ENCODE results near the gene PFKFB2.
A peak's percentile ranks its signal among the peaks of the same experiment; 100 is the strongest.

Gene PFKFB2

GRCh38 chr1:207069858-207070506 lies 16.9 kb downstream of the PFKFB2 start:
- DNase-seq = no peak

DNA sequence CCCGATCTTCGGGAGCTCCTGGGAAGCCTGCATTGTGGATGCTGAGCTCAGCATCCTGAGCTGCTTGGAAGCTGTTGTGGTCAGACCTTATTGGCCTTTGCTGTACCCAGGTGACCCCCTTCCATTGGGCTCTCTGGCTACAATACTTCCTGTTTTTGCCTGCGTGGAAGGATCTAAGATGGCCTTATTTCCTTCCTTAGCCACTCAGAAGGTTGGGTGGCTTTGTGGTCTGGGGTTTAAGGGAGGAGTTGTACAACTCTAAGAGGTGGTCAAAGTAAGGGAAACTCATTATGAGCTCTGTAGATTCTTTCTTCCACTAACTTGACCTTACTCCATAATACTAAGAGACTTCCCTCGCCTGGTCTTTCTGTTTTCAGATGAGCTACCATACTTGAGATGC lies 17.7 kb downstream of the PFKFB2 start:
- DNase-seq = no peak

DNA sequence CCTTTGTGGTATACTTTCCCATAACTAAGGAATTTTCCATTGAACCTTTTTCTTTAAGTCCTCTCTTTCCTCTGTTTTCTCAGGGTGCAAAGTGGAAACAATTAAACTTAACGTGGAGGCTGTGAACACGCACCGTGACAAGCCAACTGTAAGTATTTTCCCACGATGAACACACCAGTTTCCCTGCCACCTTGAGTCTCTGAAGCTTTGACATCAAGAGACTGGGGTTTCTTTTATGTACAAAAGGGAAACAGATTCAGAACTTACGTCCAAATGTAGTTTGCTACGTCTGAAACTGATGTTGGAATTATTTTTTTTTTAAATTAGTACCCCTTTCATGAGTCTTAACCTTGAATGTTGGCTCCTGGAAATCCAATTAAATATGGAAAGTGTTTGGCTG lies 18.4 kb downstream of the PFKFB2 start:
- DNase-seq = no peak

DNA sequence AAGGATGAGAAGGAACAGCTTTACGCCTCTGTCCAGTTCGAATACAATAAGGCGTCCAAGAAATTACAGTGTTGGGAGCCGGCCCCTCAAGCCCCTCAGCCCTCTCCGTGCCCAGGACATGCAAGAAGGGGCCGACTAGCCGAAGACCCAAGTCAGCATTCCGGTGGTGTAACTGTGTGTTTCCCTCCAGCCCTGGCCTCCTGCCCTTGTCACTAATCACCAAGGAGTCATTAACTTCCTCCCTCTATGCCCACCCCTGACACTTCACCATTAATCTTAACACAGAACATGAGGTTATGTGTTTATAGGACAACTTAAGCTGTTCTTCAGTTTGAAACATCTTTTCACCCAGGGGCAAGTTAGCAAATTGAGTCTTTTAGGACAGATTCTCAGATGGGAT lies 19.2 kb downstream of the PFKFB2 start:
- no peak for DNase-seq

DNA sequence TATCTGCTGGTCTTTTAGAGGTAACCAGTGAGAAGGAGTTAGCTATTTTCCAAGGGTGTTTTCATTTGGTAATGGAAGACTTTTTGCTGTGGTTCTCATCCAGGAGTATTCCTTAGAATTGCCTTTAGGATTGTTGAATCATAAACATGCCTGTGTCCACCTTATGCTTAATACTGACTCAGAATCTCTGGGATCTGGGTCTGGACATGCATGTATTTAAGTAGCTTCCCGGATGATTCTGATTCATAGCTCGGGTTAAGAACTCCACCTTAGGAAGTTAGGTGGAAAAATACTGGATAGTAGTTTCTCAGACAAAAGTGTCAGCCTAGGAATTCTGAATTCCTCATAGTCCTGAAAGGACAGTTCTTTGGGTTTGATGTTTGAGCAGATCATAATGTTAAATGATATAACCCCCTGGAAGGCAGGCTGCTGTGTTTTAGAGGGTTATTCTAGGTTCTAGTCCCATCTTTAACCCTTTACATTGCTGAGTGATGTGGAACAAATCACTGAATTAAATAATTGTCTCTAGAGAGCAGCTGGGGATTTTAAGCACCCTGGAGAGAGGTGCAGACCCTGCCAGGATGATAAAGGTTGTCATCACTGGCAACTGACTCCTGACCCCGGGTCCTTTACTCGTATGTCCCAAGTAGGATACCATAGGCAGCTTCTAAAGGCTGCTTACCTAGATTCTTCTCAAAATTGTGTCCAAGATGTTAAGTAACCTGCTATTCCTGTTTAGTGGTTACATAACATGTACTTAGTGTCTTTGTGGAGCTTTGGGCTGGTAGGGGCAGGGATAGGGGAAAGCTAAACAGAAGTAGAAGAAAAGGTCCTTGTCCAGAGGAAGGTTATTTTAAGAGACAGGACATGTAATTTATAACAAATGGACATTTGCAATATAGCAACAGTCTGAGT lies 21.1 kb downstream of the PFKFB2 start:
- DNase-seq = peak; percentile 74

GRCh38 chr1:207076181-207076955 lies 23.3 kb downstream of the PFKFB2 start:
- no peak for DNase-seq

GRCh38 chr1:207077012-207077411 lies 23.9 kb downstream of the PFKFB2 start:
- no peak for DNase-seq

DNA sequence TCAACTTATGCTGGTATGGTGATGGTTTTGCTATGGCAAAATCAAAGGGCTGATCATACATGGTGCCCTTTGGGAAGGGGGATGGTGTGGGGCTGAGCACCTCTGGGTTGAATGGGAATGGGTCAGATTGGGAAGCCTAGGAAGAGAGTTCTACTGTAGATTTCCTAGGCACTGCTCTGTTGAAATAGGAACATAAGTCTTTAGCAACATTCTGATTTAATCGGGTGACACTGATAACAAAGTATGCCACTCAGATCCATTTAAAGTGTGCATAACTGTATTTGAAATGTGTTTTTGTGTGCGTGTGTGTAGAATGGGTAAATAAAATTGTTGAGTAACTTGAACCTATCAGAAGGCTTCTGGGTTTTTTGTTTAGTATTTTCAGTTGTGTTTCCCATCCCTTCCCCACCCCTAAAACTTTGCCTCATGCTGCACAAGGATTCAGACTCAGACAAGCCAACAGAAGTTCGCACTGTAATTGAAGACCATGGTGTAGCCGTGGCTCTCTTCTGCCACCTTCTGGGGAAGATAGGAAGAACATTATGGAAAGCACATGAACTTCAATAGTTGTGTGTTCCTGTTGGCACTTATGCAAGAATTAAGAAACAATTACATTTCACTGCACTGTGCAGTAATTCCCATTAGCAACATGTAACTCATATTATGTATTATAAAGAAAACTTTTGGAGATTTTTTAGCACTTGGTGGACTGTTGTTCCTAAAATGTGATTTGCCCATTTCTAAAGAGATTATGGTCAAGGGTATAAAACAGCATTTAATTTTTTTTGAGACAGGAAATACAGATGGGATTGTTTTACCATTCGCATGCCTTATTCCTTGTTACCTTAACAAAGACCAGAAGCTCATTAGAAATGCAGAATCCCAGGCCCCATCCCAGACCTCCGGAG lies 24.6 kb downstream of the PFKFB2 start:
- DNase-seq = peak; percentile 64

- DNase-seq = no peak
Measured at GRCh38 chr1:207078578-207079132, 25.6 kb downstream of the PFKFB2 start.

GRCh38 chr1:207079706-207080241 lies 26.7 kb downstream of the PFKFB2 start:
- DNase-seq = no peak

GRCh38 chr1:207081088-207081487 lies 28.0 kb downstream of the PFKFB2 start:
- DNase-seq = no peak

GRCh38 chr1:207081806-207082205 lies 28.7 kb downstream of the PFKFB2 start:
- no peak for DNase-seq

DNA sequence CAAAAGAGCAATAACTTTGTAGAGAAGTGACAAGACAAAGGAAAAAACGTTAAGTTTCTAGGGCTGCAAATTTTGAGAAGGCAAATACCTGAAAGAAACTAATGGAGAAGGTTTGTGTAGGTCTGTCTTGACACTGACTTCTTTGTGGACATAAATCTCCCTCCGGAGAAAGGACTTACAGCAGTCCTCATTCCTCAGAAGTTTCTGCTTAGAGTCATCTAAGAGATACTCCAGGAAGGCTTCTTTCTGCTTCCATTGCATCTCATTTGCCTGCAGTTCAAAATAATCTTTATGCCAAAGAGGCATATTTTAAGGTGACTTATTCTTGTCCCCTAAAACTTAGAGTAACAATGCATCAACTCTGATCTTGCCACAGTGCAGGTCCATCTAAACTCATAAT lies 31.2 kb downstream of the PFKFB2 start:
- DNase-seq = peak; percentile 30

DNA sequence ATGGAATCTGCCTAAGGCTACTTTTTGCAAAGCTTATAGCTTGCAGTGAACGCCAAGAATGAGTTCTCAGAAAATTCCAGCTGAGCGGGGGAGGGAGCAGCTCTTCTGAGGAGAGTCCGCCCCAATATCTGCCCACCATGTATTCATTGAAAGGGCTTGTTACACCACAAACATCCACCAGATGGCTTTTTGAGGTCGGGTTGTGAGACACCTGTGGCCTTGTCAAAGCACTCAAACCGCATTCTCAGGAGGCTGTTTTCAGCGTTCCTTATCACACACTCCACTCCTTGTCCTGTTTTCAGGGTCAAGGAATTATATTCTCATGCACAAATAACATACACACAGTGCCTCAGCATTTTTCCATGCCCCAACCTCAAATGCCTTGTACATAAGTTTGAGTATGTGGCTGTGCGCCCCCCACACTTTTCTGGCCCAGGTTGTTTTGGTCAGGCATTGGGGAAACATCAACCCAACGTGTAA lies 31.7 kb downstream of the PFKFB2 start:
- DNase-seq = peak; percentile 90

DNA sequence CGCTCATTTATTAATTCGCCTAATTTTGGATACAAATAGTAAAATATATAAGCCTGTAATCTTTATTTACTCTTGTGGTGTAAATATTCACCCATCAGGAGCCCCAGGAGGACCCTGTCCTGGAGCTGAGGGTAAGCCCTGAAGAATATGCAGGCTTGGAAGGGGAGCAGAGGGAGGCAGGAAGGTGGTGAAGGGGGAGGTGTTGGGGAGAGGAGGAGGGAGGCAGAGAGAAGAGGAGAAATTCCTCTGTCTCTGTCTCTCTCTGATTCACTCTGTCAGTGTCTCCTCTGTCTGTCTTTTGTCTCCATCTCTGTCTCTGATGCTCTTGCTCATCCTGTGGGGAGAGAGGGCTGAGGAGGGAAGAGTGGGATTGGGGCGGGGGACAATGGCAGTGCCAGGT lies 32.8 kb downstream of the PFKFB2 start:
- no peak for DNase-seq

- DNase-seq = peak; percentile 93
Measured at GRCh38 chr1:207088161-207088560, 35.1 kb downstream of the PFKFB2 start.

DNA sequence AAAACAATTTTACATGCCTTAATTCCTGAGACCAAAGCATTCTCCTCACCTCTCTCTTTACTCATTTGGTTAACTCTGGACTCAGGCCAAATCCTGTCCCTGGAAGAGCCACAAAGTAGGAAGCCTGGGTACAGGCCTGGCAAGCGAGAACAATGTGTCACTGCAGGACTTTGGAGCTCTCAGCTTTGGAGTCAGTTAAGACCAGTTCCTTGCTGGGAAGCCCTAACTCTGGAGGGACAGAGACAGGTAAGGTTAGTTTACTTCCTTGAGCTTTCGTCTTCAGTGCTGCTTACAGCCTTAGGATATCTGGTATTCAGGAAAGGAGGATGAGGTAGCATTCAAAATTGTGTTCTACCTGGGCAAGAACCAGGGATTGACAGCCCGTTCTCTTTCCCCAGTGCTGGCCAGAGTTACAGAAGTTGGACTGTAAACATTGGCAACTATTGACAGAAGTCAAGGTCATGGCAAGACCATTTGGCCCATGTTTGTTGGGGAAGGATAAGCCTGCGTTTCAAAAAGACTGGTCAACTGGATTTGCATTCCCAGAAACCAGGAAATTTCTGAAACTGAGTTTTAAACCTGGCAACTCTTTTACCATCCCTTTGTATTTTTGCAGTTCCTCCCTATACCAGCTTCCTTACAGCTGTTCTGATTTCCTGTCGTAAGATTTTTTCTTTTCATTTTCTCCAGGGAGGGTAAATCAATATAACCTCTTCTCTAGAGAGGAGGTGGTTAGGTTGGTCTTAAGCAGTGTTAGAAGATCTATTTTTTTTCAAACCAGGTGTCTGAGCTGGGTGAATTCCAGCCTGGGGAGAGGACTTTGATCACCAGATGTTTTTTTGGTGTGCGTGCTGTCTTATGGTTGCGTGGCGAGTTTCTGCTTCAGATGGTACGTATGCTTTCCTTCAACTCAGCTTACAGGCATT lies 35.9 kb downstream of the PFKFB2 start, which contains the start of gene C4BPB:
Gene C4BPB, plus strand, starts transcription at position 160 of the 926 bp plus-strand sequence. Its CDS starts 672 bp downstream, at position 832.
- peak; percentile 28 for DNase-seq

GRCh38 chr1:207089627-207090355 lies 36.7 kb downstream of the PFKFB2 start:
- DNase-seq = no peak

DNA sequence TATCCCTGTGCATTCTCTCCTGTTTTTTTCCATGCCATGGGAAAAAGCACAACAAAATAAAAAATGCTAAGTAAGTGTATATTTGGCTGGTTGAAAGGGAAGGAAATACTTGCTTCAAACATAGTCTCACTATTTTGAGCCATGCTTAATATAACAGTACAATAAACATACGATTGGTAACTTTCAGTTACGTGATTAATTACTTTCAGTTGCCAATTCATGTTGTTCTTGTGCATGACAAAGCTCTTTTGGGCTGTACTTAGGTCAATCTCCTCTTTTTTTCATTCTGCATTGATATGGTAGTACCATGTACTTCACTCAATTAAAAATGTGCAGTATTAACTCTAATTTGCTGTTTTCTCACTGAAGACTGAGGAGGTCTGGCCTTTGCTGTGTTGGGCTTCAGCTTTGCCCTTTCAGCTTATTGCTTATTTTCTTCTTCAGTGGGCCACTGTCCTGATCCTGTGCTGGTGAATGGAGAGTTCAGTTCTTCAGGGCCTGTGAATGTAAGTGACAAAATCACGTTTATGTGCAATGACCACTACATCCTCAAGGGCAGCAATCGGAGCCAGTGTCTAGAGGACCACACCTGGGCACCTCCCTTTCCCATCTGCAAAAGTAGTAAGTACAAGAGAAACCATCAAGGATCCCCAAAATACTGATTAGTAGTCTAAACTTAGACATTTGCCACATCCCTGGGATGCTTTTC lies 38.3 kb downstream of the PFKFB2 start:
- DNase-seq = no peak
